Mucosa of descending colon (tissue), 3 donors: ENCODE data around the gene TAPT1. TPM values are rescaled to one million over a fixed set of nuclear protein-coding genes. Genes with fewer than 3 reads are reported as not detected.

Experiments used
- ATAC-seq: fragments of 200-7000 bp; cut with Tn5 transposase; one replicate; pipeline ENCODE4 v1.9.1; 2020; ENCODE audit warnings: mild to moderate bottlenecking, moderate library complexity
- DNase-seq, 3 donors: peaks; one replicate each; pipeline ENCODE4 v3.0.0-alpha.2; 2020
- H3K36me3 ChIP-seq: fragments of 200-600 bp; one replicate; pipeline ENCODE4 v1.8.0; 2021; ENCODE audit warnings: low read depth, mild to moderate bottlenecking
- H3K4me1 ChIP-seq: fragments of 200-600 bp; one replicate; pipeline ENCODE4 v1.8.0; 2021; ENCODE audit warnings: low read depth, mild to moderate bottlenecking
- H3K4me3 ChIP-seq: fragments of 200-600 bp; one replicate; pipeline ENCODE4 v1.8.0; 2021; ENCODE audit warnings: mild to moderate bottlenecking
- H3K9me3 ChIP-seq: fragments of 200-600 bp; one replicate; pipeline ENCODE4 v1.8.0; 2021; ENCODE audit warnings: mild to moderate bottlenecking
- intact Hi-C, 2 donors: fragments of 100-400 bp; cut with DNase I in 1 of 2; cut with micrococcal nuclease in 1 of 2; formaldehyde crosslinking; loops; one replicate each; pipeline versions ENCODE4 v1.11.0 to v1.11.1; 2022; cut with DNase I, micrococcal nuclease
- total RNA-seq, 3 donors: library from RNA; stranded (reverse); fragmentation: NEBNext Ultra II Directional in 2 of 3; extraction: Animal tissue kit (Norgen Biotek cat#: 25700) in 2 of 3; gene quantifications; one replicate each; pipeline versions ENCODE4 v1.2.1 to v1.2.4, GENCODE V29; 2021 to 2023
- TF ChIP-seq, protein P1 (sequence below): fragments of 200-600 bp; IDR thresholded peaks from one replicate; pipeline ENCODE4 v1.8.0; 2022; ENCODE audit warnings: antibody characterized with exemption, mild to moderate bottlenecking
- donor health status: DM: no; HTN: no; CAD: no; lungs with moderate emphysema.
- donor health status: DM: no; HTN: no; CAD: no.
- donor health status: DM: no; HTN: yes; CAD: no.

TAPT1 gene
- total RNA-seq, 3 donors from 2014 or later: 38.2 to 62.6 (median 38.8) TPM

DNA sequence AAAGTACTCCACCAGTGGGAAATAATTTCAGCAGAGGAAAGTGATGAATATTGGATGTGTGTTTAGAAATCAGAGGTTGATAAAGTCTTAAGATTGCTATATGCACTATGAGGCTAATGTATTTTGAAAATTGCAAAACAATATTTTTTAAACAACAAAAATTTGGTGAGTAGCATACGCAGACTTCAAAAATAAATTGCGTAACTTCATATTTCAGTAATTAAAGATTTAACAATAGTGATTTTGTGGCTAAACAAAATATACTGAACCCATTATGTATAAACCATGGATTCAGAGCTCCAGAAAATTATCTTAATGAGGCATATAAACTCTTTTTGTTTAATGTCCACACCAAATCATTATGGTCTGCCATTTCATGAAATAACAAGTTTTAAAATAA lies 3.3 kb upstream of the TAPT1 start:
- H3K9me3 ChIP-seq: no peaks in the 10 kb centered on the region
- no peaks in the 10 kb centered on the region for H3K36me3 ChIP-seq
- no peak overlapping the region for H3K4me3 ChIP-seq
- intact Hi-C loops: no loop called here
- no peak for DNase-seq
- no peak for ATAC-seq
- TF ChIP-seq, protein P1, sequence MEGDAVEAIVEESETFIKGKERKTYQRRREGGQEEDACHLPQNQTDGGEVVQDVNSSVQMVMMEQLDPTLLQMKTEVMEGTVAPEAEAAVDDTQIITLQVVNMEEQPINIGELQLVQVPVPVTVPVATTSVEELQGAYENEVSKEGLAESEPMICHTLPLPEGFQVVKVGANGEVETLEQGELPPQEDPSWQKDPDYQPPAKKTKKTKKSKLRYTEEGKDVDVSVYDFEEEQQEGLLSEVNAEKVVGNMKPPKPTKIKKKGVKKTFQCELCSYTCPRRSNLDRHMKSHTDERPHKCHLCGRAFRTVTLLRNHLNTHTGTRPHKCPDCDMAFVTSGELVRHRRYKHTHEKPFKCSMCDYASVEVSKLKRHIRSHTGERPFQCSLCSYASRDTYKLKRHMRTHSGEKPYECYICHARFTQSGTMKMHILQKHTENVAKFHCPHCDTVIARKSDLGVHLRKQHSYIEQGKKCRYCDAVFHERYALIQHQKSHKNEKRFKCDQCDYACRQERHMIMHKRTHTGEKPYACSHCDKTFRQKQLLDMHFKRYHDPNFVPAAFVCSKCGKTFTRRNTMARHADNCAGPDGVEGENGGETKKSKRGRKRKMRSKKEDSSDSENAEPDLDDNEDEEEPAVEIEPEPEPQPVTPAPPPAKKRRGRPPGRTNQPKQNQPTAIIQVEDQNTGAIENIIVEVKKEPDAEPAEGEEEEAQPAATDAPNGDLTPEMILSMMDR: no peak
- H3K4me1 ChIP-seq: peaks cover 4% of the 10 kb centered on the region

DNA sequence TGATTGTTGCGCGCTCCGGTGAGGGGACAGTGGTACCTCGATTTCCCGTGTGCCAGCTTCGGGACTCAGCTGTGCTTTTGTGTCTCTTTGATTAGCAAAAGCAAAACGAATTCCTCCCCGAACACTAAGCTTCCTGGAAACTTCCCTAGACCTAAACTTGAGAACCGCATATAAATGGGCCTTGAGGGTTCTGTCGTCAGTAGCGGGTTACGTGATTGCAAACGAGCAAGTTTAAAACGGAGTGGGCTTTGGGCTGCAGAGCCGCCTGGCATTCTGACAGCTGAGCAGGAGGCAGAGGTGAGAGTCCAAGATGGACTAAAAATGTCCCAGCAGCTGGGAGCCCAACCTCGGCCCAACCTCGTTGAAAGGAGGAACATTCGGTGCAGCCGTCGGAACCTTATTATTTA lies 1.2 kb upstream of the TAPT1 start:
- H3K36me3 ChIP-seq: no peaks in the 10 kb centered on the region
- peak overlapping the region; percentile 78 for H3K4me3 ChIP-seq
- no peaks in the 10 kb centered on the region for H3K9me3 ChIP-seq
- TF ChIP-seq, protein P1: no peak
- ATAC-seq: peak; percentile 25
- peak; percentile 52 to 65 (median 60) for DNase-seq
- peaks cover 25% of the 10 kb centered on the region for H3K4me1 ChIP-seq
- intact Hi-C loops: no loop called here

DNA sequence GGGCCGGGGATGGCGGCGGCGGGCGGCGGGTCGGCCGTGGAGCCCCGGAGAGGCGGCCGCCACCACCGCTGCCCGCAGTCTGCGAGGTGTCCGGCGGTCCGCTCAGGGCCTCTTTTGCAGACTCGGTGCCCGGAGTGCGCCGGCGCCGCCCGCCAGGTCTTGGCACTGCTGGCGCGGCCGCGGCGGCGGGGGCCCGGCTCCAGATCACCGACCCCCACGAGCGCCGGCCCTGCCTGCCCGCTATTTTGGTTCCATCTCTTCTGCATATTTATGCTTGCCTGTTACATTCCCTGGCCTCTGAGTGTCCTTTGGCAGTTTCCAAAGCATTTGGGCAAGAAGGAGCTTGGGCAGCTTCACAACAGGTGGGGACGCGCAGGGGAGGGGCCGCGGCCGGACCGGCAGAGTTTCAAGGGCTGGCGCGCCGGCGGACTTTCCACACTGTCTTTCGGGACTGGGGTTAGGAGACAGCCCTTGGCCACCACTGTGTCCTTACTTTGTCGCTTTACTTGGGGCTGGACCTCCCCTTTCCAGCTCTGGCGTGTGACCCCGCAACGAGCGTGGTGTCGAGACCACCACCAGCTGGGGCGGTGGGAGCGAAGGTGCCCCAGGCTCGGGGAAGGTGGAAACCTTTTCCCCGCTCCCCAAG lies 668 bp upstream of the TAPT1 start:
- Histone ChIP-seq H3K9me3 (no peaks in the 10 kb centered on the region), H3K4me3 (peak overlapping the region; percentile 78), H3K4me1 (peaks cover 26% of the 10 kb centered on the region), H3K36me3 (no peaks in the 10 kb centered on the region)
- intact Hi-C loops: no loop called here
- TF ChIP-seq, protein P1: no peak
- DNase-seq (peak; percentile 72 to 79 (median 76)), ATAC-seq (peak; percentile 67)

DNA sequence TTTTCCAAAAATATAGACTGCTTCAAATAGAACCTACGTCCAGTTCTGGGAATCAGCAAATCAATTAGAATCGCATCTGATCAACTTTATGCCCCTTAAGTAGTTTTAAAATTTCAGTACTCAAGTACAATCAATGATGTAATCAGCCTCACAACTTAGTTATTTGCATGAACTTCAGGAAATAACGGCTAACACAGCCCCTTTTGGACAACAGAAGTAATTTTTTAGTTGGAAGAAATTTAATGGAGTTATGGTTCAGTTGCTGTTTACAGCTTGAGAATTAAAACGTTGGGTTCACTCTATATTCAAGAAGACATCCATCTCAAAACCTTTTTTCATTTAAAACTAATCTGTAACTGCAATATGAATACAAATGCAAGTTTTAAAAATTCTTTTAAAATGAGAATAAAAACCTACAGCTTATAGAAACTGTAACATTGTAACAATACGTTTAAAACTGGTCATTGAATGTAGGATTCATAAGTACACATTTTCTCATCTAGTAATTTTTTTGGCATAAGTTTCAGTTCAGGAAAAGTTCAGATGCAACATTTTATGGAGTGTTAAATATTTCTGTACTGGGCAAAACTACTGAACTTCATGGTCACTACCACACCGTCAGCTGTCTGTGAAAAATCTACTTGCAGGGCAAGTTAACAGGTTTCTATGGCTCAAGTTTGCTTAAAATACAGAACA lies 956 bp downstream of the TAPT1 start:
- DNase-seq: no peak
- H3K36me3 ChIP-seq: no peaks in the 10 kb centered on the region
- H3K4me1 ChIP-seq: peaks cover 31% of the 10 kb centered on the region
- TF ChIP-seq, protein P1: no peak
- ATAC-seq: no peak
- intact Hi-C loops: no loop called here
- peak overlapping the region; percentile 78 for H3K4me3 ChIP-seq
- H3K9me3 ChIP-seq: no peaks in the 10 kb centered on the region

DNA sequence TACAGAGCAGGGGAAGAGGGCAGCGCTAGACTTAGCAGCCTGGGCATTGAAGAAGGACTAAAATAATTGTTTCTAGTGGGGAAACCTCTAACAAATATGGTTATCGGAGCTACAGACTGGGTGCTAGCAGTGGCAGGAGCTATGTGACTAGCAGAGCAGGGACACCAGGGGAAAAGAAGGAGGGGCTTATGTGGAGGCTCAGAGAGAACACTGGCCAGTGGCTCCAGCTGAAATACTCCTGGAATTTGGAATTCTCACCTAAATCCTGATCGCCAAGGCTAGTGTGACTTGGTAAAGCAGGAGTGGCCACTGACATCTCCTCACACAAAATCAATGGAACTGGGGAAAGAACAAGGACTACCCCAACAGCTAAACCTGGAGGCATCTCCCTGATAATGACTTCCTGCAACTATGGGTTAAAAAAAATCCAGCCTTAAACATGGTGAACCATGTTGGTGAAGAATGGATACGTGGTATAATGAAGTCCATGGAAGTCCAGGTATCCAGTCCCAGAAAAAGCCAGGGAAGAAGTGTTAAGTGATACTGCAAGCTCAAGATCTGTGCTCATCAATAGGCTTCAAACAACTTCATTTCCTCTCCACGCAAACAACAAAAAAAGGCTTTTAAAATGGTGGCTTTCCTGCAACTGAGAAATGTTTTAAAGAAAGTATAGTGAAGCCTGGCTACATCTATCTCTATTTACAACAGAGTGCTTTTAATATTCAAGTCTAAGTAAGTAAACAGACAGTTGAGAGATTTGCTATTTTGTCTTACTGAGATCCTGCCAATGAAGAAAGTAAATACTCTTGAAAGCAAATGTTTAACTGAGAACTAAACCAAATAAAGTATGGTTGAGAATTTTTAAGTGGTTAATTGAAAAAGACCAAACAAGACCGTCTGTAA lies 1.8 kb downstream of the TAPT1 start:
- Histone ChIP-seq H3K4me3 (no peak overlapping the region), H3K36me3 (no peaks in the 10 kb centered on the region), H3K9me3 (no peaks in the 10 kb centered on the region), H3K4me1 (peaks cover 31% of the 10 kb centered on the region)
- DNase-seq (no peak), ATAC-seq (no peak)
- intact Hi-C loops: no loop called here
- TF ChIP-seq, protein P1: no peak
